CD4-positive, alpha-beta T cell treated with Interleukin-12 subunit alpha and Interleukin-12 subunit beta, for 1 hour (primary cell): ENCODE measurements around the gene PARPBP.
"Not testable (repeated sequence)": the region's sequence is repeated elsewhere in the genome, so short reads cannot be mapped to it uniquely, and the experiment has no call there.

Experiments used
- DNase-seq: peaks from one replicate; pipeline ENCODE4 v3.0.0-alpha.2; 2020

The PARPBP gene

GRCh38 chr12:102163383-102163782, 43.4 kb downstream of the PARPBP start:
- DNase-seq, result no peak

GRCh38 chr12:102167821-102168604, 48.0 kb downstream of the PARPBP start:
- DNase-seq, result no peak

- peak; percentile 31 for DNase-seq
Measured at GRCh38 chr12:102169922-102170621, 50.1 kb downstream of the PARPBP start.

GRCh38 chr12:102171951-102172350, 52.0 kb downstream of the PARPBP start:
- DNase-seq, result no peak

- no peak for DNase-seq
Measured at GRCh38 chr12:102172436-102172835, 52.5 kb downstream of the PARPBP start.

- DNase-seq, result no peak
Measured at GRCh38 chr12:102174117-102174516, 54.1 kb downstream of the PARPBP start.

- no peak for DNase-seq
Measured at GRCh38 chr12:102174761-102175160, 54.8 kb downstream of the PARPBP start.

- no peak for DNase-seq
Measured at GRCh38 chr12:102182635-102183034, 62.7 kb downstream of the PARPBP start.

- DNase-seq, result no peak
Measured at GRCh38 chr12:102195826-102196225, 75.8 kb downstream of the PARPBP start.

- no peak for DNase-seq
Measured at GRCh38 chr12:102197789-102198188, 77.8 kb downstream of the PARPBP start, which contains the start of gene PMCH. Gene PMCH, minus strand, starts transcription at chr12:102197833. Its CDS starts 63 bp downstream, at chr12:102197770.

- no peak for DNase-seq
Measured at GRCh38 chr12:102201436-102202061, 81.6 kb downstream of the PARPBP start.

GRCh38 chr12:102202556-102202955, 82.6 kb downstream of the PARPBP start:
- DNase-seq, result no peak

- DNase-seq, result no peak
Measured at GRCh38 chr12:102204025-102204424, 84.0 kb downstream of the PARPBP start.

- DNase-seq, result no peak
Measured at GRCh38 chr12:102215992-102216691, 96.2 kb downstream of the PARPBP start.

- no peak for DNase-seq
Measured at GRCh38 chr12:102220736-102221135, 100.8 kb downstream of the PARPBP start.

GRCh38 chr12:102227954-102228353, 108.0 kb downstream of the PARPBP start:
- DNase-seq, result no peak

- DNase-seq, result no peak
Measured at GRCh38 chr12:102232036-102232435, 112.1 kb downstream of the PARPBP start.

GRCh38 chr12:102232446-102232845, 112.5 kb downstream of the PARPBP start:
- no peak for DNase-seq

GRCh38 chr12:102234599-102234998, 114.6 kb downstream of the PARPBP start:
- DNase-seq, result no peak

GRCh38 chr12:102240859-102241258, 120.9 kb downstream of the PARPBP start:
- not testable (repeated sequence) for DNase-seq
